ENCODE data around the gene ZBED5. TPM values are rescaled to one million over a fixed set of nuclear protein-coding genes. Genes with fewer than 3 reads are reported as not detected.

ZBED5 gene
- polyA plus RNA-seq, 4 donors: 11.9 to 54.2 (median 17.1) TPM

GRCh38 chr11:10858439-10859325, 829 bp upstream of the ZBED5 start:
- H3K27me3 ChIP-seq (ENCODE audit: control insufficient read depth in 3 of 3, insufficient read depth in 3 of 3, low read length in 3 of 3): no peaks in the 10 kb centered on the region
- H3K9me3 ChIP-seq (ENCODE audit: control insufficient read depth in 2 of 2, insufficient read depth in 1 of 2, low read depth in 1 of 2, low read length in 1 of 2): no peaks in the 10 kb centered on the region
- WGBS, 3 donors: 0 to 1% (median 0%) methylated on average over 46 of the region's 46 CpGs
- FAIRE-seq: no peak
- peak overlapping the region; percentile 89 to 98 (median 97) for H3K27ac ChIP-seq (ENCODE audit: low read depth in 1 of 3, low read length in 2 of 3)
- H3K4me3 ChIP-seq (ENCODE audit: low read depth in 1 of 3, low read length in 3 of 3): peak overlapping the region; percentile 68 to 84 (median 80)
- peaks cover 0 to 7% (median 0%) of the 10 kb centered on the region in 3 donors for H3K36me3 ChIP-seq (ENCODE audit: control insufficient read depth in 3 of 3, insufficient read depth in 2 of 3, low read depth in 1 of 3, low read length in 3 of 3)
- peaks cover 0 to 7% (median 2%) of the 10 kb centered on the region in 3 donors for H3K4me1 ChIP-seq (ENCODE audit: control insufficient read depth in 3 of 3, insufficient read depth in 2 of 3, low read depth in 1 of 3, low read length in 2 of 3)
- DNase-seq: peak in 1 of 2 donors; percentile 59

GRCh38 chr11:10857459-10857708, 469 bp downstream of the ZBED5 start:
- Histone ChIP-seq H3K4me3 (ENCODE audit: low read depth in 1 of 3, low read length in 3 of 3) (peak overlapping the region; percentile 80 to 84 (median 81)), H3K27ac (ENCODE audit: low read depth in 1 of 3, low read length in 2 of 3) (peak overlapping the region; percentile 89 to 98 (median 97)), H3K36me3 (ENCODE audit: control insufficient read depth in 3 of 3, insufficient read depth in 2 of 3, low read depth in 1 of 3, low read length in 3 of 3) (peaks cover 0 to 9% (median 0%) of the 10 kb centered on the region in 3 donors), H3K27me3 (ENCODE audit: control insufficient read depth in 3 of 3, insufficient read depth in 3 of 3, low read length in 3 of 3) (no peaks in the 10 kb centered on the region), H3K4me1 (ENCODE audit: control insufficient read depth in 3 of 3, insufficient read depth in 2 of 3, low read depth in 1 of 3, low read length in 2 of 3) (peaks cover 0 to 7% (median 2%) of the 10 kb centered on the region in 3 donors), H3K9me3 (ENCODE audit: control insufficient read depth in 2 of 2, insufficient read depth in 1 of 2, low read depth in 1 of 2, low read length in 1 of 2) (no peaks in the 10 kb centered on the region)
- WGBS, 3 donors: 0 to 1% (median 0%) methylated on average over 14 of the region's 14 CpGs
- DNase-seq: no peak
- no peak for FAIRE-seq

- H3K4me3 ChIP-seq (ENCODE audit: low read depth in 1 of 3, low read length in 3 of 3): peak overlapping the region; percentile 80 to 84 (median 81)
- no peaks in the 10 kb centered on the region for H3K27me3 ChIP-seq (ENCODE audit: control insufficient read depth in 3 of 3, insufficient read depth in 3 of 3, low read length in 3 of 3)
- peaks cover 0 to 9% (median 0%) of the 10 kb centered on the region in 3 donors for H3K36me3 ChIP-seq (ENCODE audit: control insufficient read depth in 3 of 3, insufficient read depth in 2 of 3, low read depth in 1 of 3, low read length in 3 of 3)
- FAIRE-seq (no peak), DNase-seq (peak in 1 of 2 donors; percentile 86)
- no peaks in the 10 kb centered on the region for H3K9me3 ChIP-seq (ENCODE audit: control insufficient read depth in 2 of 2, insufficient read depth in 1 of 2, low read depth in 1 of 2, low read length in 1 of 2)
- H3K4me1 ChIP-seq (ENCODE audit: control insufficient read depth in 3 of 3, insufficient read depth in 2 of 3, low read depth in 1 of 3, low read length in 2 of 3): peaks cover 0 to 7% (median 2%) of the 10 kb centered on the region in 3 donors
- peak overlapping the region; percentile 89 to 98 (median 97) for H3K27ac ChIP-seq (ENCODE audit: low read depth in 1 of 3, low read length in 2 of 3)
- WGBS, 3 donors: 0 to 3% (median 1%) methylated on average over 17 of the region's 17 CpGs
These were observed 979 bp downstream of the ZBED5 start for GRCh38 chr11:10856689-10857458.

- no peaks in the 10 kb centered on the region for H3K27me3 ChIP-seq (ENCODE audit: control insufficient read depth in 3 of 3, insufficient read depth in 3 of 3, low read length in 3 of 3)
- no peak overlapping the region for H3K27ac ChIP-seq (ENCODE audit: low read depth in 1 of 3, low read length in 2 of 3)
- no peaks in the 10 kb centered on the region for H3K9me3 ChIP-seq (ENCODE audit: control insufficient read depth in 2 of 2, insufficient read depth in 1 of 2, low read depth in 1 of 2, low read length in 1 of 2)
- peaks cover 0 to 9% (median 0%) of the 10 kb centered on the region in 3 donors for H3K36me3 ChIP-seq (ENCODE audit: control insufficient read depth in 3 of 3, insufficient read depth in 2 of 3, low read depth in 1 of 3, low read length in 3 of 3)
- no peak for FAIRE-seq
- WGBS, 3 donors: 95 to 98% (median 96%) methylated on average over 2 of the region's 2 CpGs
- peaks cover 0 to 7% (median 2%) of the 10 kb centered on the region in 3 donors for H3K4me1 ChIP-seq (ENCODE audit: control insufficient read depth in 3 of 3, insufficient read depth in 2 of 3, low read depth in 1 of 3, low read length in 2 of 3)
- H3K4me3 ChIP-seq (ENCODE audit: low read depth in 1 of 3, low read length in 3 of 3): no peak overlapping the region
- DNase-seq: no peak
These were observed 2.6 kb downstream of the ZBED5 start for GRCh38 chr11:10855295-10855694.

GRCh38 chr11:10847960-10848860, 9.6 kb downstream of the ZBED5 start:
- Histone ChIP-seq H3K27me3 (ENCODE audit: control insufficient read depth in 3 of 3, insufficient read depth in 3 of 3, low read length in 3 of 3) (no peaks in the 10 kb centered on the region), H3K4me1 (ENCODE audit: control insufficient read depth in 3 of 3, insufficient read depth in 2 of 3, low read depth in 1 of 3, low read length in 2 of 3) (peaks cover 0 to 10% (median 0%) of the 10 kb centered on the region in 3 donors), H3K36me3 (ENCODE audit: control insufficient read depth in 3 of 3, insufficient read depth in 2 of 3, low read depth in 1 of 3, low read length in 3 of 3) (no peaks in the 10 kb centered on the region), H3K9me3 (ENCODE audit: control insufficient read depth in 2 of 2, insufficient read depth in 1 of 2, low read depth in 1 of 2, low read length in 1 of 2) (no peaks in the 10 kb centered on the region), H3K27ac (ENCODE audit: low read depth in 1 of 3, low read length in 2 of 3) (no peak overlapping the region), H3K4me3 (ENCODE audit: low read depth in 1 of 3, low read length in 3 of 3) (no peak overlapping the region)
- 89 to 93% (median 90%) methylated on average over 3 of the region's 3 CpGs for WGBS, 3 donors
- no peak for DNase-seq
- FAIRE-seq: no peak

GRCh38 chr11:10846660-10847059, 11.2 kb downstream of the ZBED5 start:
- Histone ChIP-seq H3K9me3 (ENCODE audit: control insufficient read depth in 2 of 2, insufficient read depth in 1 of 2, low read depth in 1 of 2, low read length in 1 of 2) (no peaks in the 10 kb centered on the region), H3K4me3 (ENCODE audit: low read depth in 1 of 3, low read length in 3 of 3) (no peak overlapping the region), H3K4me1 (ENCODE audit: control insufficient read depth in 3 of 3, insufficient read depth in 2 of 3, low read depth in 1 of 3, low read length in 2 of 3) (peaks cover 0 to 10% (median 3%) of the 10 kb centered on the region in 3 donors), H3K27me3 (ENCODE audit: control insufficient read depth in 3 of 3, insufficient read depth in 3 of 3, low read length in 3 of 3) (no peaks in the 10 kb centered on the region), H3K36me3 (ENCODE audit: control insufficient read depth in 3 of 3, insufficient read depth in 2 of 3, low read depth in 1 of 3, low read length in 3 of 3) (no peaks in the 10 kb centered on the region), H3K27ac (ENCODE audit: low read depth in 1 of 3, low read length in 2 of 3) (no peak overlapping the region)
- FAIRE-seq: no peak
- no peak for DNase-seq

- no peak for FAIRE-seq
- H3K4me3 ChIP-seq (ENCODE audit: low read depth in 1 of 3, low read length in 3 of 3): no peak overlapping the region
- no peaks in the 10 kb centered on the region for H3K36me3 ChIP-seq (ENCODE audit: control insufficient read depth in 3 of 3, insufficient read depth in 2 of 3, low read depth in 1 of 3, low read length in 3 of 3)
- H3K4me1 ChIP-seq (ENCODE audit: control insufficient read depth in 3 of 3, insufficient read depth in 2 of 3, low read depth in 1 of 3, low read length in 2 of 3): peaks cover 0 to 10% (median 3%) of the 10 kb centered on the region in 3 donors
- no peaks in the 10 kb centered on the region for H3K9me3 ChIP-seq (ENCODE audit: control insufficient read depth in 2 of 2, insufficient read depth in 1 of 2, low read depth in 1 of 2, low read length in 1 of 2)
- WGBS, 3 donors: 83 to 94% (median 92%) methylated on average over 2 of the region's 2 CpGs
- no peak overlapping the region for H3K27ac ChIP-seq (ENCODE audit: low read depth in 1 of 3, low read length in 2 of 3)
- no peaks in the 10 kb centered on the region for H3K27me3 ChIP-seq (ENCODE audit: control insufficient read depth in 3 of 3, insufficient read depth in 3 of 3, low read length in 3 of 3)
- no peak for DNase-seq
These were observed 12.3 kb downstream of the ZBED5 start for GRCh38 chr11:10845589-10845988.

- Histone ChIP-seq H3K9me3 (ENCODE audit: control insufficient read depth in 2 of 2, insufficient read depth in 1 of 2, low read depth in 1 of 2, low read length in 1 of 2) (no peaks in the 10 kb centered on the region), H3K4me1 (ENCODE audit: control insufficient read depth in 3 of 3, insufficient read depth in 2 of 3, low read depth in 1 of 3, low read length in 2 of 3) (peaks cover 0 to 10% (median 3%) of the 10 kb centered on the region in 3 donors), H3K4me3 (ENCODE audit: low read depth in 1 of 3, low read length in 3 of 3) (no peak overlapping the region), H3K36me3 (ENCODE audit: control insufficient read depth in 3 of 3, insufficient read depth in 2 of 3, low read depth in 1 of 3, low read length in 3 of 3) (no peaks in the 10 kb centered on the region), H3K27me3 (ENCODE audit: control insufficient read depth in 3 of 3, insufficient read depth in 3 of 3, low read length in 3 of 3) (no peaks in the 10 kb centered on the region), H3K27ac (ENCODE audit: low read depth in 1 of 3, low read length in 2 of 3) (no peak overlapping the region)
- FAIRE-seq (no peak), DNase-seq (no peak)
These were observed 13.1 kb downstream of the ZBED5 start for GRCh38 chr11:10844796-10845195.

Data from small intestine (tissue), 7 donors.